WTC11 (cell line): ENCODE measurements around the gene SLC6A18. TPM values are rescaled to one million over a fixed set of nuclear protein-coding genes. Genes with fewer than 3 reads are reported as not detected.

ENCODE experiments used
- ATAC-seq: fragments of 200-7000 bp; cut with Tn5 transposase; 2 replicates; pipeline ENCODE4 v1.10.0; 2021; ENCODE audit warnings: mild to moderate bottlenecking, moderate library complexity
- CTCF ChIA-PET: fragments of 300-600 bp; sonication (Branson Sonifier 250); formaldehyde crosslinking; loops from one replicate; lab custom pipeline; 2021; ENCODE audit warnings: antibody characterized with exemption; lab: Charles Lee
- POLR2A ChIA-PET: fragments of 350-600 bp; sonication (Branson Sonifier 250); formaldehyde crosslinking; loops from one replicate; lab custom pipeline; 2021; ENCODE audit warnings: antibody characterized with exemption; lab: Charles Lee
- DNase-seq: peaks from one replicate; pipeline ENCODE4 v3.0.0; 2021; ENCODE audit warnings: low spot score
- H3K27ac Mint-ChIP-seq: 2 replicates; pipeline ENCODE4 v1.8.0; 2021; ENCODE audit warnings: mixed read lengths
- H3K27me3 Mint-ChIP-seq: 2 replicates; pipeline ENCODE4 v1.8.0; 2021; ENCODE audit warnings: low read depth, mild to moderate bottlenecking, moderate library complexity, mixed read lengths
- H3K36me3 Mint-ChIP-seq: 2 replicates; pipeline ENCODE4 v1.8.0; 2021; ENCODE audit warnings: mixed read lengths
- H3K4me1 Mint-ChIP-seq: 2 replicates; pipeline ENCODE4 v1.8.0; 2022; ENCODE audit warnings: mixed read lengths
- H3K4me3 Mint-ChIP-seq: 2 replicates; pipeline ENCODE4 v1.8.0; 2021; ENCODE audit warnings: mild to moderate bottlenecking, moderate library complexity, mixed read lengths
- H3K9me3 Mint-ChIP-seq: 2 replicates; pipeline ENCODE4 v1.8.0; 2021; ENCODE audit warnings: mixed read lengths
- CREM ChIP-seq: sonication (generic); formaldehyde crosslinking; IDR thresholded peaks from 2 replicates; pipeline ENCODE4 v1.8.1; 2022; ENCODE audit warnings: mild to moderate bottlenecking, missing genetic modification reagents, moderate library complexity
- CTCF ChIP-seq: fragments of 200-600 bp; IDR thresholded peaks from 2 replicates; pipeline ENCODE4 v1.8.0; 2022; ENCODE audit warnings: antibody characterized with exemption
- FOXP1 ChIP-seq: sonication (generic); formaldehyde crosslinking; IDR thresholded peaks from 2 replicates; pipeline ENCODE4 v1.8.0; 2022; ENCODE audit warnings: missing genetic modification reagents, mild to moderate bottlenecking, moderate library complexity, borderline replicate concordance
- MYBL2 ChIP-seq: sonication (generic); formaldehyde crosslinking; IDR thresholded peaks from 2 replicates; pipeline ENCODE4 v1.8.1; 2023; ENCODE audit warnings: mild to moderate bottlenecking, moderate library complexity, missing genetic modification reagents
- NR2C2 ChIP-seq: sonication (generic); formaldehyde crosslinking; IDR thresholded peaks from 2 replicates; pipeline ENCODE4 v1.8.0; 2022; ENCODE audit warnings: mild to moderate bottlenecking, missing genetic modification reagents
- OVOL2 ChIP-seq: fragments of 250-450 bp; sonication (Bioruptor Pico); IDR thresholded peaks from 2 replicates; pipeline ENCODE4 v1.9.0; 2021; ENCODE audit warnings: mild to moderate bottlenecking, borderline replicate concordance
- SMAD3 ChIP-seq: sonication (generic); formaldehyde crosslinking; IDR thresholded peaks from 2 replicates; pipeline ENCODE4 v1.8.0; 2022; ENCODE audit warnings: missing genetic modification reagents, mild to moderate bottlenecking, borderline replicate concordance
- TCF7 ChIP-seq: sonication (generic); formaldehyde crosslinking; IDR thresholded peaks from 2 replicates; pipeline ENCODE4 v1.8.0; 2022; ENCODE audit warnings: mild to moderate bottlenecking, low read depth, missing genetic modification reagents, moderate library complexity
- TEAD4 ChIP-seq: sonication (generic); formaldehyde crosslinking; IDR thresholded peaks from 2 replicates; pipeline ENCODE4 v1.8.0; 2022; ENCODE audit warnings: mild to moderate bottlenecking, missing genetic modification reagents
- ZNF232 ChIP-seq: sonication (generic); formaldehyde crosslinking; IDR thresholded peaks from 2 replicates; pipeline ENCODE4 v1.8.0; 2022; ENCODE audit warnings: mild to moderate bottlenecking, missing genetic modification reagents
- ZNF317 ChIP-seq: sonication (generic); formaldehyde crosslinking; IDR thresholded peaks from 2 replicates; pipeline ENCODE4 v1.8.1; 2023; ENCODE audit warnings: low read depth, mild to moderate bottlenecking, moderate library complexity, missing genetic modification reagents, borderline replicate concordance
- total RNA-seq: library from RNA; stranded (reverse); gene quantifications from 3 replicates; pipeline ENCODE4 v1.2.3, GENCODE V29; 2021
- TF ChIP-seq, protein P1 (sequence below): fragments of 250-450 bp; sonication (Bioruptor Pico); IDR thresholded peaks from 2 replicates; pipeline ENCODE4 v2.1.2; 2022; ENCODE audit warnings: mild to moderate bottlenecking, moderate library complexity
- TF ChIP-seq, protein P2 (sequence below): sonication (generic); formaldehyde crosslinking; IDR thresholded peaks from 2 replicates; pipeline ENCODE4 v1.8.0; 2022; ENCODE audit warnings: mild to moderate bottlenecking, missing genetic modification reagents
- TF ChIP-seq, protein P3 (sequence below): sonication (generic); formaldehyde crosslinking; IDR thresholded peaks from 2 replicates; pipeline ENCODE4 v1.8.1; 2023; ENCODE audit warnings: mild to moderate bottlenecking, missing genetic modification reagents

The SLC6A18 gene
- total RNA-seq, 1 experiment from 2014 or later, result not detected

DNA sequence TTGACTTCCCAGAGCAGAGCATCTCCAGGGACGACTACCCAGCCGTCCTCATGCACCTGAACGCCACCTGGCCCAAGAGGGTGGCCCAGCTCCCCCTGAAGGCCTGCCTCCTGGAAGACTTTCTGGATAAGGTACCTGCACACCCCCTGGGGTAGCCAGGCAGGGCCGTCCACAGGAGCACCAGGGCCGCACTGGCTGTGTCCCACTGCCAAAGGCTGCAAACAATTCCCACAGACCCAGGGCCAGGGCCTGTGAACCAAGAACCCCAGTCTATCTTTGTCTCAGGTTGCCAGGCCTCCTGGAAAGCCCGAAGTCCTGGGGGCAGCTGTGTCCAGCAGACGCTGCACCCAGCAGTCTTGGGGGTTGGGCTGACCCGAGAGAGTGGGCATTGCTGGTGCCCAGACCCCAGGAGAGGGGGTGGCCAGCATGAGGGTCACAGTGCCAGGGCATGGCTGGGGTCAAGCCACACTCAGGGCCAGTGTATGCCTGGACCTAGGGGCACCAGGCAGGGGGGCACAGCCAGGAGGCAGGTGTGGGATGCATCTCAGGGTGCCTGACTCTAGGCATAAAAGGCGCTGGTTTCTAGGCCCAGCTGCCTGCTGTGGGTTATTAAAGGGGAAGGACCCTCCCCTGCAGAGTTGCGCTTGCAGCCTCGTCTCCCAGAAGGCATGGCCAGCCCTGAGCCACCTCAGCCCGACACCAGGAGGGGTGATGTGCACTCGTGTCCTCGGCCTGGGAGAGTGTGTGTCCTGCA, 17.7 kb downstream of the SLC6A18 start:
- DNase-seq (no peak), ATAC-seq (no peak)
- H3K9me3 Mint-ChIP-seq, result no peaks in the 10 kb centered on the region
- H3K27me3 Mint-ChIP-seq, result no peaks in the 10 kb centered on the region
- TF ChIP-seq OVOL2 (CRISPR knock-in tag) (no peak), TEAD4 (CRISPR knock-in tag) (no peak), ZNF232 (CRISPR knock-in tag) (no peak), TCF7 (no peak), ZNF317 (CRISPR knock-in tag) (no peak), NR2C2 (no peak), MYBL2 (CRISPR knock-in tag) (no peak), CREM (no peak), SMAD3 (CRISPR knock-in tag) (no peak), CTCF (no peak)
- TF ChIP-seq, protein P1, sequence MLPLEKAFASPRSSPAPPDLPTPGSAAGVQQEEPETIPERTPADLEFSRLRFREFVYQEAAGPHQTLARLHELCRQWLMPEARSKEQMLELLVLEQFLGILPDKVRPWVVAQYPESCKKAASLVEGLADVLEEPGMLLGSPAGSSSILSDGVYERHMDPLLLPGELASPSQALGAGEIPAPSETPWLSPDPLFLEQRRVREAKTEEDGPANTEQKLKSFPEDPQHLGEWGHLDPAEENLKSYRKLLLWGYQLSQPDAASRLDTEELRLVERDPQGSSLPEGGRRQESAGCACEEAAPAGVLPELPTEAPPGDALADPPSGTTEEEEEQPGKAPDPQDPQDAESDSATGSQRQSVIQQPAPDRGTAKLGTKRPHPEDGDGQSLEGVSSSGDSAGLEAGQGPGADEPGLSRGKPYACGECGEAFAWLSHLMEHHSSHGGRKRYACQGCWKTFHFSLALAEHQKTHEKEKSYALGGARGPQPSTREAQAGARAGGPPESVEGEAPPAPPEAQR (CRISPR knock-in tag), result no peak
- TF ChIP-seq, protein P2, sequence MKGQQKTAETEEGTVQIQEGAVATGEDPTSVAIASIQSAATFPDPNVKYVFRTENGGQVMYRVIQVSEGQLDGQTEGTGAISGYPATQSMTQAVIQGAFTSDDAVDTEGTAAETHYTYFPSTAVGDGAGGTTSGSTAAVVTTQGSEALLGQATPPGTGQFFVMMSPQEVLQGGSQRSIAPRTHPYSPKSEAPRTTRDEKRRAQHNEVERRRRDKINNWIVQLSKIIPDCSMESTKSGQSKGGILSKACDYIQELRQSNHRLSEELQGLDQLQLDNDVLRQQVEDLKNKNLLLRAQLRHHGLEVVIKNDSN (CRISPR knock-in tag), result no peak
- TF ChIP-seq, protein P3, sequence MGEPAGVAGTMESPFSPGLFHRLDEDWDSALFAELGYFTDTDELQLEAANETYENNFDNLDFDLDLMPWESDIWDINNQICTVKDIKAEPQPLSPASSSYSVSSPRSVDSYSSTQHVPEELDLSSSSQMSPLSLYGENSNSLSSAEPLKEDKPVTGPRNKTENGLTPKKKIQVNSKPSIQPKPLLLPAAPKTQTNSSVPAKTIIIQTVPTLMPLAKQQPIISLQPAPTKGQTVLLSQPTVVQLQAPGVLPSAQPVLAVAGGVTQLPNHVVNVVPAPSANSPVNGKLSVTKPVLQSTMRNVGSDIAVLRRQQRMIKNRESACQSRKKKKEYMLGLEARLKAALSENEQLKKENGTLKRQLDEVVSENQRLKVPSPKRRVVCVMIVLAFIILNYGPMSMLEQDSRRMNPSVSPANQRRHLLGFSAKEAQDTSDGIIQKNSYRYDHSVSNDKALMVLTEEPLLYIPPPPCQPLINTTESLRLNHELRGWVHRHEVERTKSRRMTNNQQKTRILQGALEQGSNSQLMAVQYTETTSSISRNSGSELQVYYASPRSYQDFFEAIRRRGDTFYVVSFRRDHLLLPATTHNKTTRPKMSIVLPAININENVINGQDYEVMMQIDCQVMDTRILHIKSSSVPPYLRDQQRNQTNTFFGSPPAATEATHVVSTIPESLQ (CRISPR knock-in tag), result no peak
- ChIA-PET POLR2A (no interaction called here), CTCF (no interaction called here)
- peaks cover 3% of the 10 kb centered on the region; the same call in 1 of the 2 replicates for H3K4me1 Mint-ChIP-seq
- no peak overlapping the region for H3K4me3 Mint-ChIP-seq
- H3K36me3 Mint-ChIP-seq, result no peaks in the 10 kb centered on the region
- no peak overlapping the region for H3K27ac Mint-ChIP-seq

DNA sequence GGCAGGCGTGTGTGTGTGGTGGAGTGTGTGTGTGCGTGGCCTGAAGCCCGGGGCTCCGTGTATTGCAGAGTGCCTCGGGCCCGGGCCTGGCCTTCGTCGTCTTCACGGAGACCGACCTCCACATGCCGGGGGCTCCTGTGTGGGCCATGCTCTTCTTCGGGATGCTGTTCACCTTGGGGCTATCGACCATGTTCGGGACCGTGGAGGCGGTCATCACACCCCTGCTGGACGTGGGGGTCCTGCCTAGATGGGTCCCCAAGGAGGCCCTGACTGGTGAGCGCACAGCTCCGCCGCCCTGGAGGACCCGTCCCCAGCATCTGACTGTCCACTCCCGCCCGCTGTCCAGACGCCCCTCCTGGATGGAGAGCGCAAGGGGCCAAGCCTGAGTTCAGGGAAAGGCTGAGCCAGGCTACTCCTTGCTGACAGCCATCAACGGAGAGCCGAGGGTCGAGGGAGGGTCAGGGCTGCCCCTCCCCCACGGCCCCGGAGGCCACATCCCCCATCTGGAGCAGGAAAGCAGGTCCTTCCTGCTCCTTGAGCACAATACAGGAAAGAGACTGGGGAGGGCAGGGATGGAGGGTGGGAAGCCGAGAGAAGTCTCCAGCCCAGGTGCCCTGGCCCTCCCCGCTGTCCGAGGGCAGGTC, 18.4 kb downstream of the SLC6A18 start:
- Mint-ChIP-seq H3K9me3 (no peaks in the 10 kb centered on the region), H3K4me1 (peaks cover 3% of the 10 kb centered on the region; the same call in 1 of the 2 replicates), H3K27ac (no peak overlapping the region), H3K4me3 (no peak overlapping the region)
- DNase-seq, result peak; percentile 47
- TF ChIP-seq, protein P1 (CRISPR knock-in tag), result no peak
- TF ChIP-seq FOXP1, result 0 out of 2 replicates have a peak, but pooled peaks have one; percentile 28
- TF ChIP-seq, all 79 proteins: peak for 1
- ChIA-PET CTCF (no interaction called here), POLR2A (no interaction called here)
- ATAC-seq, result peak; percentile 55
- Mint-ChIP-seq H3K36me3 (no peaks in the 10 kb centered on the region), H3K27me3 (no peaks in the 10 kb centered on the region)
